Measurements from ENCODE around the gene RAB11FIP4.

DNA sequence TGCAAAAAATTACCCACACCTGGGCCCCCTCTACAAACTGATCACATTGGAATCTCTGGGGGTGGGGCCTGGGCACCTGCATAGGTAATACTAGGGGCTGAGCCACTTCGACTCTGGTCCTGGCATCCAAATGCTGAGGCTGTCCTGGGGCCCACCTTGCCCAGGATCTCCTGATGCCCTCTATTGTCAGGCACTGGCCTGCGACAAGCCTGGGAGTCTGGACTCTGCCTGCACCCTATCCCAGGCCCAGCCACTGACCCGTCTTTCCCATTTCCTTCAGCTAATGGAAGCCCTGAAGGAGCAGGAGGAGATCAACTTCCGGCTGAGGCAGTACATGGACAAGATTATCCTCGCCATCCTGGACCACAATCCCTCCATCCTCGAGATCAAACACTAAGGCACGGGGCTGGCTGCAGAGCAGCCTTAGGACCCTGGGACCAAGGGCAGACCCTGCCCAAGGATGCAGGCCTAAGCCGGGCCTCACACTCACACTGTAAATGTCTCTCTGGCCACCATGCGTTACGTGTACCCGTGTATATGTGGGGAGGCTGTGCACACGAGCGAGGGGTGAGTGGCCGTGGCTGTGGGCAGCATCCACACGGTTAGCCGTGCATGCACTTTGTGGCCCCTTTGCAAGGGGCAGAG, 140.0 kb downstream of the RAB11FIP4 start:
- no peak for TF ChIP-seq POLR2A (IDR thresholded peaks at IDR 0.05)
- TF ChIP-seq, protein P1, sequence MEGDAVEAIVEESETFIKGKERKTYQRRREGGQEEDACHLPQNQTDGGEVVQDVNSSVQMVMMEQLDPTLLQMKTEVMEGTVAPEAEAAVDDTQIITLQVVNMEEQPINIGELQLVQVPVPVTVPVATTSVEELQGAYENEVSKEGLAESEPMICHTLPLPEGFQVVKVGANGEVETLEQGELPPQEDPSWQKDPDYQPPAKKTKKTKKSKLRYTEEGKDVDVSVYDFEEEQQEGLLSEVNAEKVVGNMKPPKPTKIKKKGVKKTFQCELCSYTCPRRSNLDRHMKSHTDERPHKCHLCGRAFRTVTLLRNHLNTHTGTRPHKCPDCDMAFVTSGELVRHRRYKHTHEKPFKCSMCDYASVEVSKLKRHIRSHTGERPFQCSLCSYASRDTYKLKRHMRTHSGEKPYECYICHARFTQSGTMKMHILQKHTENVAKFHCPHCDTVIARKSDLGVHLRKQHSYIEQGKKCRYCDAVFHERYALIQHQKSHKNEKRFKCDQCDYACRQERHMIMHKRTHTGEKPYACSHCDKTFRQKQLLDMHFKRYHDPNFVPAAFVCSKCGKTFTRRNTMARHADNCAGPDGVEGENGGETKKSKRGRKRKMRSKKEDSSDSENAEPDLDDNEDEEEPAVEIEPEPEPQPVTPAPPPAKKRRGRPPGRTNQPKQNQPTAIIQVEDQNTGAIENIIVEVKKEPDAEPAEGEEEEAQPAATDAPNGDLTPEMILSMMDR (IDR thresholded peaks at IDR 0.05): no peak
- no peak for TF ChIP-seq POLR2AphosphoS5 (IDR thresholded peaks at IDR 0.05)
- no peak for TF ChIP-seq EP300 (IDR thresholded peaks at IDR 0.05)

All from stomach (tissue), 4 donors.